GM12878 (cell line): Measurements from ENCODE around the gene ALDOB. TPM values are rescaled to one million over a fixed set of nuclear protein-coding genes. Genes with fewer than 3 reads are reported as not detected.

Experiments
- ATAC-seq: fragments of 200-7000 bp; cut with Tn5 transposase; 3 replicates; pipeline ENCODE4 v1.9.1; 2020; ENCODE audit warnings: mild to moderate bottlenecking, moderate library complexity
- BruUV-seq: library from RNA; stranded (reverse); fragments of 400-500 nt; replicated peaks from 2 replicates; lab custom pipeline; 2021; lab: Mats Ljungman, UMichigan
- CTCF ChIA-PET: fragments of 300-600 bp; sonication (Branson Sonifier 250); formaldehyde crosslinking; extraction: SDS; loops from one replicate; lab custom pipeline; 2021; ENCODE audit warnings: inconsistent platforms; lab: Yijun Ruan, JAX
- POLR2A ChIA-PET: fragments of 350-600 bp; formaldehyde crosslinking; extraction: SDS; loops from one replicate; lab custom pipeline; 2021; ENCODE audit warnings: inconsistent platforms; lab: Charles Lee
- RAD21 ChIA-PET: fragments of 300-600 bp; sonication (Branson Sonifier 250); formaldehyde crosslinking; loops from one replicate; lab custom pipeline; 2023; ENCODE audit warnings: antibody characterized with exemption; ENCODE audit not compliant: unreplicated experiment; lab: Charles Lee
- SMC1A ChIA-PET: fragments of 300-600 bp; sonication (Branson Sonifier 250); formaldehyde crosslinking; loops from one replicate; lab custom pipeline; 2023; ENCODE audit not compliant: unreplicated experiment, uncharacterized antibody; lab: Charles Lee
- DNase-seq: peaks from one replicate; pipeline ENCODE4 v3.0.0-alpha.2; 2011; ENCODE audit warnings: low read depth, low spot score
- FAIRE-seq: peaks from 3 replicates; lab custom pipeline; 2011; peaks lifted over from hg19 to GRCh38; lab: Jason Lieb, UNC
- H2AFZ ChIP-seq: 2 replicates; pipeline ENCODE4 v1.6.0; 2011; ENCODE audit warnings: low read depth, low read length, control low read depth; ENCODE audit not compliant: control insufficient read depth
- H3K27ac ChIP-seq: 2 replicates; pipeline ENCODE4 v1.5.1; 2011; ENCODE audit warnings: control low read depth; ENCODE audit not compliant: control insufficient read depth, insufficient read depth
- H3K27me3 ChIP-seq, 2 experiments: replicated peaks in 1 of 2; 2 replicates each; pipeline versions ENCODE4 v1.6.0 to v1.6.1; 2011; ENCODE audit warnings: low read length in 1 of 2; ENCODE audit not compliant: control insufficient read depth in 2 of 2, insufficient read depth in 2 of 2
- H3K36me3 ChIP-seq, 2 experiments: 2 replicates each; pipeline ENCODE4 v1.5.1; 2011; ENCODE audit warnings: low read length in 1 of 2; ENCODE audit not compliant: control insufficient read depth in 2 of 2, insufficient read depth in 2 of 2
- H3K4me1 ChIP-seq: 2 replicates; pipeline ENCODE4 v1.6.1; 2011; ENCODE audit warnings: mild to moderate bottlenecking, low read length, moderate library complexity, mixed read lengths; ENCODE audit not compliant: control insufficient read depth, insufficient read depth
- H3K4me2 ChIP-seq: 2 replicates; pipeline ENCODE4 v1.6.0; 2011; ENCODE audit warnings: control low read depth; ENCODE audit not compliant: control insufficient read depth, insufficient read depth
- H3K4me3 ChIP-seq: fragments of 200-600 bp; sonication (generic); 2 replicates; pipeline ENCODE4 v1.5.1; 2016
- H3K79me2 ChIP-seq: 2 replicates; pipeline ENCODE4 v1.6.0; 2011; ENCODE audit warnings: low read length; ENCODE audit not compliant: control insufficient read depth, insufficient read depth
- H3K9ac ChIP-seq: 2 replicates; pipeline ENCODE4 v1.8.0; 2011; ENCODE audit warnings: low read length, control low read depth, mixed read lengths; ENCODE audit not compliant: control insufficient read depth, insufficient read depth
- H3K9me3 ChIP-seq: replicated peaks from 3 replicates; pipeline ENCODE4 v1.5.1; 2011; ENCODE audit warnings: mild to moderate bottlenecking, low read length; ENCODE audit not compliant: control insufficient read depth, insufficient read depth
- H4K20me1 ChIP-seq: 2 replicates; pipeline ENCODE4 v1.6.0; 2011; ENCODE audit not compliant: control insufficient read depth, insufficient read depth
- FOXK2 ChIP-seq: fragments of 450-650 bp; IDR thresholded peaks from 2 replicates; pipeline ENCODE4 v1.6.1; 2017; ENCODE audit warnings: mild to moderate bottlenecking, moderate library complexity
- IRF5 ChIP-seq: fragments of 450-650 bp; IDR thresholded peaks from 2 replicates; pipeline ENCODE4 v1.6.1; 2017; ENCODE audit warnings: borderline replicate concordance
- NFXL1 ChIP-seq: fragments of 450-650 bp; IDR thresholded peaks from 2 replicates; pipeline ENCODE4 v1.6.1; 2017; ENCODE audit warnings: antibody characterized with exemption, mild to moderate bottlenecking, borderline replicate concordance
- ZNF384 ChIP-seq: IDR thresholded peaks from 2 replicates; pipeline ENCODE4 v1.6.1; 2012; ENCODE audit warnings: low read depth, mild to moderate bottlenecking, low read length, improper control_type of control experiment, borderline replicate concordance
- WGBS: methylation state at CpG from one replicate; pipeline ENCODE4 v1.1.6; 2016; ENCODE audit warnings: low lambda C conversion rate; ENCODE audit not compliant: insufficient replicate concordance, insufficient coverage; ENCODE audit errors: missing lambda C conversion rate; 5-methylcytosine and 5-hydroxymethylcytosine counted together
- in situ Hi-C: fragments of 300-500 bp; cut with MboI; formaldehyde crosslinking; loops from 9 replicates; pipeline ENCODE4 v1.14.3; 2018; ENCODE audit warnings: mixed read lengths
- intact Hi-C: fragments of 100-400 bp; cut with micrococcal nuclease; formaldehyde crosslinking; loops from one replicate; pipeline ENCODE4 v1.14.2; 2022; ENCODE audit not compliant: unreplicated experiment
- polyA plus RNA-seq, 11 experiments: library from polyadenylated mRNA; depleted of rRNA in 4 of 11; unstranded in 6 of 11; stranded (reverse) in 5 of 11; fragments of >200 nt; fragmentation: Nextera tagmentation in 4 of 11; fragmentation: Illumina TruSeq in 1 of 11; extraction: Ambion mirVana in 4 of 11; extraction: Trizol in 1 of 11; gene quantifications; 1 replicate in 1 of 11; 2 replicates in 10 of 11; pipeline versions ENCODE4 v1.2.1 to v1.2.3, GENCODE V29; 2011 to 2016; ENCODE audit warnings: inconsistent platforms in 2 of 11, missing spikeins in 2 of 11, low read depth in 1 of 11
- total RNA-seq, 4 experiments: library from RNA; depleted of rRNA in 3 of 4; stranded (reverse); fragments of >200 nt in 3 of 4; fragmentation: Illumina TruSeq in 1 of 4; extraction: Trizol in 1 of 4; gene quantifications; 2 replicates each; pipeline versions ENCODE4 v1.2.1 to v1.2.3, GENCODE V29; 2013 to 2021

The ALDOB gene
- total and polyA plus RNA-seq, 10 of the 15 experiments (the other 5 are each of a cell fraction or from before 2014, with no cell fraction given), result 0.03 to 0.82 (median 0.04) TPM; not detected in 7

GRCh38 chr9:101453776-101454570, 18.4 kb upstream of the ALDOB start:
- H3K36me3 ChIP-seq, result no peaks in the 10 kb centered on the region

More at GRCh38 chr9:101453776-101454570, 18.4 kb upstream of the ALDOB start:
- ChIA-PET POLR2A (no interaction called here), CTCF (interaction anchor here (0.9 to 12.4 kb wide), 3 partner anchors 8 to 76 kb away, joined by 3 to 228 read pairs (median 4); partner anchors contain the start of gene RNF20), RAD21 (no interaction called here), SMC1A (interaction anchor here (1.1 kb wide), 1 partner anchor 75 kb away, joined by 3 read pairs; no protein-coding TSS in a partner anchor)
- Histone ChIP-seq H3K4me2 (no peak overlapping the region), H4K20me1 (no peaks in the 10 kb centered on the region), H3K27ac (no peak overlapping the region), H3K79me2 (no peaks in the 10 kb centered on the region), H3K27me3 (peaks cover 0 to 3% of the 10 kb centered on the region in 2 experiments; a peak in 2 of 4 replicates), H3K4me3 (no peak overlapping the region), H3K9me3 (no peaks in the 10 kb centered on the region; the same call in 2 of the 3 replicates), H3K9ac (no peak overlapping the region), H3K4me1 (no peaks in the 10 kb centered on the region), H2AFZ (no peak overlapping the region)
- 60% methylated on average over 4 of the region's 4 CpGs for WGBS
- DNase-seq, result no peak
- FAIRE-seq, result no peak
- in situ Hi-C loops, result no loop called here
- BruUV-seq, result no TSS peak
- no peak for TF ChIP-seq NFXL1
- no peak for TF ChIP-seq FOXK2
- TF ChIP-seq IRF5, result no peak
- no peak for TF ChIP-seq ZNF384
- intact Hi-C loops, result no loop called here
- no peak for ATAC-seq
